Gastroesophageal sphincter (tissue), 3 donors: Measurements from ENCODE around the gene ARHGEF16.

Experiments
- EP300 ChIP-seq: sonication (generic); formaldehyde crosslinking; IDR thresholded peaks from one replicate; pipeline ENCODE4 v1.6.1; 2017; ENCODE audit warnings: antibody characterized with exemption, mild to moderate bottlenecking
- POLR2A ChIP-seq, 2 donors: fragments of 450-650 bp; IDR thresholded peaks; one replicate each; pipeline ENCODE4 v1.6.1; 2017; ENCODE audit warnings: antibody characterized with exemption in 2 of 2, mild to moderate bottlenecking in 2 of 2, moderate library complexity in 1 of 2
- POLR2AphosphoS5 ChIP-seq: sonication (generic); formaldehyde crosslinking; IDR thresholded peaks from one replicate; pipeline ENCODE4 v1.6.1; 2017; ENCODE audit warnings: antibody characterized with exemption
- TF ChIP-seq, protein P1 (sequence below), 4 experiments: fragments of 200-600 bp in 2 of 4; fragments of 450-650 bp in 2 of 4; sonication (generic) in 1 of 4; IDR thresholded peaks; one replicate each; pipeline ENCODE4 v1.5.1; 2017 to 2019; ENCODE audit warnings: antibody characterized with exemption in 4 of 4, mild to moderate bottlenecking in 2 of 4, moderate library complexity in 2 of 4

DNA sequence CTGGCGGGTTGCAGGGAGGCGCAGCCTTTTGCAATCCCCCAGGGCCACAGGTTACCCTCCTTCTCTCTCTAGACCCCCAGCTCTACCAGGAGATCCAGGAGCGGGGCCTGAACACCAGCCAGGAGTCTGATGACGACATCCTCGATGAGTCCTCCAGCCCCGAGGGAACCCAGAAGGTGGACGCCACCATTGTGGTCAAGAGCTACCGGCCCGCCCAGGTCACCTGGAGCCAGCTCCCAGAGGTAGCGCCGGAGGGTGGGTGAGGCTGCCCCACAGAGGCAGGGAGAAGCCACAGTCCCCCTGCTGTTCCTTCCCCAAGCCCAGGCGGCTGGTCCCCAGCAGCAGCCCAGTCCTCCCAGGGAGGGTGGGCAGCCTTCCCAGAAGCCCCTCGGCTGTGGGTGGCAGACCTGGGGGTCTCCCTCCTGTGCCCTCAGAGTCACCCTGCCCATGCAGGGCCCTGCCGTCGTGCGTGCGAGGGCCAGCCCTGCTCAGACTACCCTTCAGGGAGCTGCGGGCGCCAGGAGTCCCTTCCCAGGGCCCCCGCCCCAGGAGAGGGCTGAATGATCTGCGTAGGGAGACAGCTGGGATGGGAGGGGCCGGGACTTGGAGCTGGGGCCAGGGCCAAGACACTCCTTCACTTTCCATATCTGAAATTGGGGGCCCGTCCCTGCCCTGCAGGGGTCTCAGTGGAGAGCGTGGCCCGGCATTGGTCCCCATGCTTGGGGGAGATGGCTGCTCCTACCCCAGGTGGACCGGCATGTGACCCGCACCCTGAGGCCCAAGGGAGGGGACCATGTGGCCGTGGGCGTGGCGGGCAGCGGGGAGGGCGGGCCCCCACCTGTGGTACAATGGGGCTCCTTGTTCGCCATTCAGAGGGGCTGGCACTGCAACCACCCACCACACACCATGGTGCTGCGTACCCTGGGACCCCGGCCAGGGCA is 12.9 kb downstream of the ARHGEF16 start:
- TF ChIP-seq, protein P1, sequence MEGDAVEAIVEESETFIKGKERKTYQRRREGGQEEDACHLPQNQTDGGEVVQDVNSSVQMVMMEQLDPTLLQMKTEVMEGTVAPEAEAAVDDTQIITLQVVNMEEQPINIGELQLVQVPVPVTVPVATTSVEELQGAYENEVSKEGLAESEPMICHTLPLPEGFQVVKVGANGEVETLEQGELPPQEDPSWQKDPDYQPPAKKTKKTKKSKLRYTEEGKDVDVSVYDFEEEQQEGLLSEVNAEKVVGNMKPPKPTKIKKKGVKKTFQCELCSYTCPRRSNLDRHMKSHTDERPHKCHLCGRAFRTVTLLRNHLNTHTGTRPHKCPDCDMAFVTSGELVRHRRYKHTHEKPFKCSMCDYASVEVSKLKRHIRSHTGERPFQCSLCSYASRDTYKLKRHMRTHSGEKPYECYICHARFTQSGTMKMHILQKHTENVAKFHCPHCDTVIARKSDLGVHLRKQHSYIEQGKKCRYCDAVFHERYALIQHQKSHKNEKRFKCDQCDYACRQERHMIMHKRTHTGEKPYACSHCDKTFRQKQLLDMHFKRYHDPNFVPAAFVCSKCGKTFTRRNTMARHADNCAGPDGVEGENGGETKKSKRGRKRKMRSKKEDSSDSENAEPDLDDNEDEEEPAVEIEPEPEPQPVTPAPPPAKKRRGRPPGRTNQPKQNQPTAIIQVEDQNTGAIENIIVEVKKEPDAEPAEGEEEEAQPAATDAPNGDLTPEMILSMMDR (IDR thresholded peaks at IDR 0.05) = no peak
- TF ChIP-seq POLR2A (IDR thresholded peaks at IDR 0.05) = no peak
- no peak for TF ChIP-seq EP300
- no peak for TF ChIP-seq POLR2AphosphoS5
